ENCODE data around the gene NADSYN1.

Gene NADSYN1

GRCh38 chr11:71434576-71435130, 18.4 kb upstream of the NADSYN1 start:
- no peak for FAIRE-seq

GRCh38 chr11:71435278-71435951, 17.6 kb upstream of the NADSYN1 start:
- FAIRE-seq, result no peak

- no peak for FAIRE-seq
Observed at GRCh38 chr11:71436861-71437260, 16.1 kb upstream of the NADSYN1 start.

- no peak for FAIRE-seq
Observed at GRCh38 chr11:71437399-71437798, 15.6 kb upstream of the NADSYN1 start.

GRCh38 chr11:71437879-71438278, 15.1 kb upstream of the NADSYN1 start:
- FAIRE-seq, result no peak

- FAIRE-seq, result no peak
Observed at GRCh38 chr11:71438650-71439049, 14.4 kb upstream of the NADSYN1 start.

- FAIRE-seq, result no peak
Observed at GRCh38 chr11:71440021-71440755, 12.8 kb upstream of the NADSYN1 start.

- no peak for FAIRE-seq
Observed at GRCh38 chr11:71441251-71441650, 11.8 kb upstream of the NADSYN1 start.

GRCh38 chr11:71442123-71442522, 10.9 kb upstream of the NADSYN1 start:
- FAIRE-seq, result no peak

GRCh38 chr11:71442880-71443279, 10.1 kb upstream of the NADSYN1 start:
- FAIRE-seq, result no peak

GRCh38 chr11:71443736-71444445, 9.1 kb upstream of the NADSYN1 start:
- FAIRE-seq, result no peak

- FAIRE-seq, result no peak
Observed at GRCh38 chr11:71444811-71445210, 8.2 kb upstream of the NADSYN1 start.

- no peak for FAIRE-seq
Observed at GRCh38 chr11:71446150-71446549, 6.9 kb upstream of the NADSYN1 start.

GRCh38 chr11:71446942-71447688, 5.9 kb upstream of the NADSYN1 start:
- FAIRE-seq, result no peak

- no peak for FAIRE-seq
Observed at GRCh38 chr11:71447791-71448256, 5.2 kb upstream of the NADSYN1 start.

- FAIRE-seq, result no peak
Observed at GRCh38 chr11:71448257-71449171, 4.5 kb upstream of the NADSYN1 start, which contains the start of gene DHCR7. Gene DHCR7, minus strand, starts transcription at chr11:71448393. Its CDS starts 3,441 bp downstream, at chr11:71444952.

- no peak for FAIRE-seq
Observed at GRCh38 chr11:71449596-71449995, 3.4 kb upstream of the NADSYN1 start.

GRCh38 chr11:71450507-71450906, 2.5 kb upstream of the NADSYN1 start:
- no peak for FAIRE-seq

- no peak for FAIRE-seq
Observed at GRCh38 chr11:71450939-71451338, 2.1 kb upstream of the NADSYN1 start.

GRCh38 chr11:71451596-71452198, 1.3 kb upstream of the NADSYN1 start:
- no peak for FAIRE-seq
